ENCODE data around the gene SNX19.
A peak's percentile ranks its signal among the peaks of the same experiment; 100 is the strongest.
"Not testable (repeated sequence)": the region's sequence is repeated elsewhere in the genome, so short reads cannot be mapped to it uniquely, and the experiment has no call there.

Gene SNX19, protein sequence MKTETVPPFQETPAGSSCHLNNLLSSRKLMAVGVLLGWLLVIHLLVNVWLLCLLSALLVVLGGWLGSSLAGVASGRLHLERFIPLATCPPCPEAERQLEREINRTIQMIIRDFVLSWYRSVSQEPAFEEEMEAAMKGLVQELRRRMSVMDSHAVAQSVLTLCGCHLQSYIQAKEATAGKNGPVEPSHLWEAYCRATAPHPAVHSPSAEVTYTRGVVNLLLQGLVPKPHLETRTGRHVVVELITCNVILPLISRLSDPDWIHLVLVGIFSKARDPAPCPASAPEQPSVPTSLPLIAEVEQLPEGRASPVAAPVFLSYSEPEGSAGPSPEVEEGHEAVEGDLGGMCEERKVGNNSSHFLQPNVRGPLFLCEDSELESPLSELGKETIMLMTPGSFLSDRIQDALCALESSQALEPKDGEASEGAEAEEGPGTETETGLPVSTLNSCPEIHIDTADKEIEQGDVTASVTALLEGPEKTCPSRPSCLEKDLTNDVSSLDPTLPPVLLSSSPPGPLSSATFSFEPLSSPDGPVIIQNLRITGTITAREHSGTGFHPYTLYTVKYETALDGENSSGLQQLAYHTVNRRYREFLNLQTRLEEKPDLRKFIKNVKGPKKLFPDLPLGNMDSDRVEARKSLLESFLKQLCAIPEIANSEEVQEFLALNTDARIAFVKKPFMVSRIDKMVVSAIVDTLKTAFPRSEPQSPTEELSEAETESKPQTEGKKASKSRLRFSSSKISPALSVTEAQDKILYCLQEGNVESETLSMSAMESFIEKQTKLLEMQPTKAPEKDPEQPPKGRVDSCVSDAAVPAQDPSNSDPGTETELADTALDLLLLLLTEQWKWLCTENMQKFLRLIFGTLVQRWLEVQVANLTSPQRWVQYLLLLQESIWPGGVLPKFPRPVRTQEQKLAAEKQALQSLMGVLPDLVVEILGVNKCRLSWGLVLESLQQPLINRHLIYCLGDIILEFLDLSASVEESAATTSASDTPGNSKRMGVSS

DNA sequence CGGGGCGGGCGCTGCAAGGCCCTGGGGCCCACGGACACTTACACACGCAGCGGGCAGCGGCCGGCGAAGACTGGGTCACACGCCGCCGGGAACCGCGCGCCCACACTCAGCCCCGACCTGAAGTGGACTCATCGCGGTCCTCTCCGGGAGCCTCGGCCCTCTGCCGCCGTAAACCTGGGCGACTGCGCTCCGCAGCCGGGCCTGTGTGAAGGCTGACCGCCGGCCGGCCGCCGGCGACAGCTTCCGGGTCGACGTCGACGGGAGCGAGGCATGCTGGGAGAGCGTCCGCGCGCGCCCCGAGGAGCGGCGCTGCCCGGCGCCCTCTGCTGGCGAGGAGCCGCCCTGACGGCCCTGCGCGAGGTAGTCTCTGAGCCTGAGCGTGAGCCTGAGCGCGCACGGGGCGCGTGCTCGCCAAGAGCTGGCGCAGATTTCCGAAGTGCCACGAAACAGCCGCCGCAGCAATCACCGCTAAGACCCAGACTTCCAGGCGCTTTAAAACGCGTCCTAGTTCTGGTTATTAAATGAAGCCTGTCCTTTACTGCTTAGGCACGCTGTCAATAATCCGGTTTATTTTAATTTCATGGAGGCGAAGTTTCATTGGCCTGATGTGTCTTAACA, at the start of gene SNX19:
Gene SNX19 (minus strand): TSS at position 242 of the 618 bp plus-strand sequence. CDS start 540 bp downstream, outside the sequence.
- DNase-seq = peak; percentile 96

DNA sequence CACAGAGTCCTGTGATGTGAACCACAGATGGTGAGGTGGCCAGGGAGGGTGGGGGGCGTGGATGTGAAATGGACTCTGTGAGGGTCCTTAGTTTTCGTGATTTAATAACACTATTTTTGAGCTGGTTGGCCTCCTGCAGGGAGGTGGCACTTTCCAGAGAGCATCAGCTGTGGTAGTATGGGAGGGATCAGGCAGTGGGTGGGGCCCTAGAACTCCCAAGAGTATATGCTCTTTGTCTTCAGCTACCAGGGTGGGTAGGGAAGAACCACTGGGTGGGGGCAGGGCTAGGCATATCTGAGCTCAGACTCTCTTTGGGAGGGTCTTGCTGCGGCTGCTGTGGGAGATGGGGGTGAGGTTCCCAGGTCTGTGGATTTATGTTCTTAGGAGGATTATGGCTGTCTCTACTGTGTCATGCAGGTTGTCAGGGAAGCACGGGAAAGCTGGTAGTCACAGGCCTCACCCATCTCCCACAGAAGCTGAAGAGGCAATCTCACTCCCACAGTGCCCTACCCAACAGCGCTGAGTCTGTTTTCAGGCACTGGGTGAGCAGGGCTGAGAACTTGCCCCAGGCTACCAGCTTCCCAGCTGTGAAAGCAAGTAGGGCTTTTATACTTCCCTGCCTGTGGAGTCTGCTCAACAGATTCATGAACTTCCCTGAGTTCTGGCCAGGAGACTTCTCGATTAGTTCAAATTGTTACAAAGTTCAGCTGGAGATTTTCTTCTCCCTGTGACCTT, 47.9 kb upstream of the SNX19 start:
- no peak for DNase-seq

DNA sequence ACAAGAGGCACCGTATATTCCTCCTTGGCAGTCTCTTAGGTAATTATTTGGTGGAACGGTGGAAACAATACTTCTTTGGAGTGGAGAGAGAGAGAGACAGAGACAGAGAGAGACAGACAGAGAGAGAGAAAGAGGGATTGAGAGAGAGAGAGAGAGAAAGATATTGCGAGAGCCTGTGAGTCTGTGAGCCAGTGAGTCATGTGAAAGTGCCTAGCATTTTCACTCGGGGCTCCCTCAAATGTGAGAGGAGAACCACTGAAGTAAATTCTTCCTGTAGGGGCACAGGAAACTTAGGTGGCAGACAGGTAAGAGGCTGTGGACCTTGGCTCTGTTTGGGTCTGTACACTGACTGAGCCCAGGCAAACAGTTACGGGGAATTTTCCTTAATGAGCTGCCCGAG, 31.6 kb upstream of the SNX19 start:
- DNase-seq = no peak

DNA sequence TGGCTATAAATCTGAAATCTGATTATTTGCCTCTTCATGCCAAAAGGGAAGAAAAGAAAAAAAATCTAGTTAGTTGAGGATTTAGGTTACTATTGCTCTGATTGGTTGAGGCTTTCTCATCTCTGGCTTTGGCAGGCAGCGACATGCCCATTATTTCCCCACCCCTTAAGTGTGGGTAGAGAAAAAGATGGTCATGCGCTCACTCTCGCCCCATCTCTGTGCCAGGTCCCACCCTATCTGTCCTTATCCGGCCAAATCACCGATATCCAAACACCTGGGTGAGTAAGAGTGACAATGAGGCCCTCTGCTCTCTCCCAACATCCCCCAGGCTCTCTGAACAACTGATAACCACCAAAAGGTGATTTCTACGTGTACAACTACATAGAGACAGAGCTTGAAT, 31.2 kb upstream of the SNX19 start:
- no peak for DNase-seq

DNA sequence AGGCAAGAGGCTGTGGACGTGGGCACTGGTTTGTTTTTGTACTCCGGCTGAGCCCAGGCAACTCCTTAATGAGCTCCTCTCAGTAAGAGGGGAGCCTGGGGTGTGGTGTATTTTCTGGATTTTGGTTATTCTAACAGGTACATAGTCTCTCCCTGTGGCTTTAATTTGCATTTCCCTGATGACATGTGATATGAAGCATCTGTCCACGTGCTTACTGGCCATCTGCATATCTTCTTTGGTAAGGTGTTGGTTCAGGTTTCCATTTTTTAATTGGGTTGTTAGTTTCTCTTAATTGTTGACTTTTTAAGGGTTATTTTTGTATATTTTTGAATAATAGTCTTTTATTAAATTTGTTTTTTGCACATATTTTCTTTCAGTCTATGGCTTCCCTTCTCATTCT, 30.8 kb upstream of the SNX19 start:
- no peak for DNase-seq

DNA sequence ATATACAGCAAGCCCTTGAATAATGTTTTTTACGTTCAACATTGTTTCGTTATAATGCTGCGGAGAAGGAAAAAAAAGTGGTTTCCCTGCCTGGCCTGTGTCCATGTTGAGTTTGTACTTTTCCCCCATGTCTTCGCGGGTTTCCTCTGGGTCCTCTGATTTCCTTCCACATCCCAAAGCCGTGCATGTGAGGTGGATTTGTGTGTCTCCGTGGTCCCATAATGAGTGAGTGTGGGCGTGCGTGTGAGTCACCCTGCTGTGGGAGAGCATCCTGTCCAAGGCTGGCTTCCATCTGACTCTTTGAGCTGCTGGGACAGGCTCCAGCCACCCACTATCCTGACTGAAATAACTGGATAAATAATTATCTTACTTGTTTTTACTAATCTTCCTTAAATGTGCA, 29.6 kb upstream of the SNX19 start:
- no peak for DNase-seq

DNA sequence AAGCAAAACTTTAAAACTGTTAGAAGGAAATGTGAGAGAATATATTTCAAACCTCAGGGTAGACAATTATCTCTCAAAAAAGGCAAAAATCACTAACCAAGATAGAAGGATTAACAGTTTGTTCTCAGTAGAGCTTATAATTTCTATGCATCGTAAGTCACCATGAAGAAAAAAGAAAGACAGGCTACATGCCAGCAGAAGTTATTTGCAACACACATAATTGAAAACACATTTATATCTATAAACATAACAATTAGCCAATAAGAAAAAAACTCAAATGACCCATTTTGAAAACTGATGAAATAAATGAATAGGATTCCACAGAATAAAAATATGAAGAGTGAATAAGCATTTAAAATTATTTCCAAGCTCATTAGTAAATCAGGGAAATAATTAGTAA, 24.4 kb upstream of the SNX19 start:
- no peak for DNase-seq

DNA sequence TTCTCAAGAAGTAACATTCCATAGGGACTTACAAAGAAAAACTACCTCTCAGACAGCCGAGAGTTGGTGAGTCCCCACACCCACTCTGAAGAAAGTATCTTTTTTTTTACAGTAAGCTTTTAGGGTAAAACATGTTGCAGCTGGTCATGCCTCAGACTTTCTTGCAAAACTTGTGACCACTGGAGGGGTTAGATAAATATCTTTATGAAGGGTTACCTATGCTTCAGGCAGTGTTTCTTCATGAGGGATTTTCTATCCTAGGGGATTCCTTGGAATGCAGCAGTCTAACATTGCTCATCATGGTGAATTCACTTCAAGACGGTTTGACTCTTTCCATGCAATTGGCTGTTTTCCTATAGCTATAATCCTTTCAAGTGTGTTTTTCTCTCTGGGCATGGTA, 20.8 kb upstream of the SNX19 start:
- DNase-seq = no peak

DNA sequence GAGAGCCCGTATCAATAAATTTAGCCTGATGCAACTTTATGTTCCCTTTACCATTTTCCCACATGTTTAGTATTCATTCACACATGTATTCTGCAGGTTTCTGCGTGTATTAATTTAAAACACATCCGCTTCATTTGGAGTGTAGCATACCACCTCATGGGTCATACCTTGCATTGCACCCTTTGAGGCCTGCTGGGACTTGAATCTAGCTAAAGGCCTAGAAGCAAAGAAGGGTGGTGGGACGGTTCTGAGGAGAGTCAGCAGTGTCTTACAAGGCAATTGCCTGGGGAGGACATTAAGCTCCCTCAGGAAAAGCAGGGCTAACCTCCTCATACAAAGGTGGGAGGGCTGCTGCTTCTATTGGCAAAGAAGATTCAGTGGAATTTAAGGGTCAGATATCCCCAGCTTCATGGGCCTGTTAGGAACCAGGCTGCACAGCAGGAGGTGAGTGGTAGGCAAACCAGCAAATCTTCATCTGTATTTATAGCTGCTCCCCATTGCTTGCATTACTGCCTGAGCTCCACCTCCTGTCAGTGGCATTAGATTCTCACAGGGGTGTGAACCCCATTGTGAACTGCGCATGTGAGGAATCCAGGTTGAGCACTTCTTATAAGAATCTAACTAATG, 15.9 kb upstream of the SNX19 start:
- no peak for DNase-seq

DNA sequence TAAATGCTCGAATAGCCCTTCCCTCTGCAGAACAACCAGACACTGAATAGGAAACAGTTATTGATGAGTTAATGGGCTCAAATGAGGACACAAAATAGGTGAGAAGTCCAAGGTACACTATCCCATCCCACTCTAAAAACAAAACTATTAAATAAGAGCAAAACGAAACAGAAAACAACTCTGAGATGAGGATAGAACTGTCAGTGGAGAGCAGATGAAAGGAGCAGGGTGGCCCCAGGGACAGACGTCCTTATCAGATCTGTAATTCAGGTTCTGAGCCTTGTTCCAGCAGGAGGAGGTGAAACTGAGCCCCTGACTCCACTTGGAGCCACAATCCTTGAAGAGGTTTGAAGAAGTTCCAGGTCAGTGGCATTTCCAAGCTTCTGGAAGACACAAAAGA, 8.5 kb upstream of the SNX19 start:
- no peak for DNase-seq

DNA sequence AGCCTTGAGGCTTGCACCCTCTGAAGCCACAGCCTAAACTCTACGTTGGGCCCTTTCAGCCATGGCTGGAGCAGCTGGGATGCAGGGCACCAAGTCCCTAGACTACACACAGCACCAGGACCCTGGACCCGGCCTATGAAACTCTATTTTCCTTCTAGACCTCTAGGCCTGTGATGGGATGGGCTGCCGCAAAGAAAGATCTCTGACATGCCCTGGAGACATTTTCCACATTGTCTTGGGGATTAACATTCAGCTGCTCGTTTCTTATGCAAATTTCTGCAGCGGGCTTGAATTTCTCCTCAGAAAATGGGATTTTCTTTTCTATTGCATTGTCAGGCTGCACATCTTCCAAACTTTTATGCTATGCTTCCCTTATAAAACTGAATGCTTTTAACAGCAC, 4.3 kb upstream of the SNX19 start:
- not testable (repeated sequence) for DNase-seq

DNA sequence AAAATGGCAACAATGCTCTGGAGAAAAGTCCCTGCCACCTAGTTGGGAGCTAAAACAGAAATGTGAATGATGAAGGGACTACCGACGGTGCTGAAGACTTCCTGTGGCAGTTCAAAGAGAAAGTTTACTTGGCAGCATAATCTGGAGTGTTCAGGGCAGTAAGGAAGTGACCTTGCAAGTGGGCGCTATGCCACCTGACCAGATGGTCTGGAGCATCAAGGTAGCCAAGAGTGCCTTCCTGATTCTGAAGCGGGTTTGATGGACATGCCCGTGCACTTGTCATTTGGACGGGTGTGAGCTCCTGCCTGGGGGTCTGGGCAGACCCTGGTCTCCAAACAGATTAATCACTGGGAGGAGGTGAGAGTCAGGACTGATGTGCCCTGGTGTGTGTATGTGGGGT, 1.8 kb upstream of the SNX19 start:
- no peak for DNase-seq

DNA sequence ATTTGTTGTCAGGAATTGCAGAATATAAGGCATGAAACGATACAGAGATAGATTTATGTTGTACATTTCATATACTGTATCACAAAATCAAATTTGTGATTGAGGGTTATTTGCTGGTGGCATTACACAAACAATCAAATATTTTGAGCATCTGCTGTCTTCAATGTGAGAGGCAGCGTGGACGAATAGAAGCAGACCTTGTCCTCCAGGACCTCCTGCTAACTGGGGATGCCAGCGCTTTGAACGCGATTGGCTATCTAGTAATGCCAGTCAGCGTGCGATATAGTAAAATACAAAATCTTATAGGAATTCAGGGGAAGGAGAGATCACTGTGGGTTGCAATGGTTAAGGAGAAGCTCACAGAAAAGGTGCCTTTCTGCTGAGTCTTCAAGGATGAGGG, 631 bp upstream of the SNX19 start:
- no peak for DNase-seq

DNA sequence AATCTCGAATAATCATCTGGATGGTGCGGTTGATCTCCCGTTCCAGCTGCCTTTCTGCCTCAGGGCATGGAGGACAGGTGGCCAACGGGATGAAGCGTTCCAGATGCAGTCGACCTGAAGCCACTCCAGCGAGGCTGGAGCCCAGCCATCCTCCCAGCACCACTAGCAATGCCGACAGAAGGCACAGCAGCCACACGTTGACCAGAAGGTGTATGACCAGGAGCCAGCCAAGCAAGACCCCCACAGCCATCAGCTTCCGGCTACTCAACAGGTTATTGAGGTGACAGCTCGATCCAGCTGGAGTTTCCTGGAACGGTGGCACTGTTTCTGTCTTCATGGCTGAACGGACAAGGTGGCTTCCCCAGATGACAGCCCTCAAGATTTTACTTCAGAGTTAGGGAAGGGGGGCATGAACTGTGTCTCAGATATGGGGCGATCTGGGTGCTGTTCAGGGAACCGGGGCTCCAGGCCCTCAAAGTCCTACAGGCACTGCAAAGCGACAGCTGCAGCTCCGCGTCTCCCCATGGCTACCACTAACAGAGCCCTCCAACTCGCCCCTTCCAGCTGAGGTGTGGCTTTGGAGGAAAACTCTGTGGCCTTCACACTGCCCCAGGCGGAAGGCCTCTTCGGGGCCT, 559 bp downstream of the SNX19 start:
- no peak for DNase-seq

DNA sequence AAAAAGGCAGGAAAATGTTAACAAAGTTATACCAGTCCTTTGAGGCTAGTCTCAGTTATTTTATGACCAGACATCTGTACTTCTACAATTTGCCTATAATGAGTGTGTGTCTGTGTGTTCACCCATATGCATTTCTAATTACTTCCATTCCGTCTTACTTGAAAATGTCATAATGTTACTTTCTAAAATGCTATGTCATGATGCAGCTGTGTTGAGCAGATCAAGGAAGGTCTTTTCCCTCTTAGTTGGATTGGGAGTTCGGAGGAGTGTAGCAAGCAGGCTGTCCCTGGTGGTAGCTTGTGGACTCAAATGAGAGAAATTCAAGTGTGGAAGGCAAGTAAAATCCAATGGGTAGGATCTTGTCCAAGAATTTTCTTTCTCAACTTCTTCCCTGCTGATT, 3.0 kb downstream of the SNX19 start:
- DNase-seq = no peak

DNA sequence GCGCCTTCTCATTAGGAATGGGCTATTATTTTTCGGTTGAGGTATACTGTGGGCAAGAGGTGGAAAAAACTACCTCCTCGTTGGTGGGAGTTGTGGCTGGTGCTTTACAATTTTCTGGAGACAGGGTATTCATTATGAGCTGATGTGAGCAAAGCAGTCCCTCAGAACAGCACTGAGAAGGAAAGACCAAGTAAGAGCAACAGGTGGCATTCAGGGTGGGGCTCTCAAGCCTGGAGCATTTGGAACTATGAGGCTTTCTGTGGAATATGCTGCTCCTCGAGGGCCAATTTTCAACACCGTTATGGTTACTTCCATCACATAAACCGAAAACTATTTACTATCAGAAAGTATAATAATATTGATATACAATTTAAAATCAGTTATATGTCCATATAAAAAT, 3.7 kb downstream of the SNX19 start:
- DNase-seq = no peak

DNA sequence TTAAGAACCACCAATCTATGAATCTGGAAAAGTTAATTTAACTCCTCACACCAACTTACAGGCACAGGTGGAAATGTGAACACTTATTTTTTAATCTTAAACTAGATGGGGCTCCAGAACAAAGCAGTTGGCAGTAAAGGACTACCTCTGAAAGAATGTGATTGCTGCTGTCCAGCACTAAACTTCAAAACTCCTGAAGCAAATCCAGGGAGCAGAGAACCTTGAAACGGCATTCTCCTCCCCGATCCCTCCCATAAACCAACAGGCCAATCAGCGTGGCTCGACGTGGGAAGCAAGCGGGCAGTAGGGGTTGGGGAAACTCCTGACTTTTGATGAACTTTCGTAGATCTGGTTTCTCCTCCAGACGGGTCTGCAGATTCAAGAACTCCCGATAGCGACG, 5.0 kb downstream of the SNX19 start:
- DNase-seq = no peak

DNA sequence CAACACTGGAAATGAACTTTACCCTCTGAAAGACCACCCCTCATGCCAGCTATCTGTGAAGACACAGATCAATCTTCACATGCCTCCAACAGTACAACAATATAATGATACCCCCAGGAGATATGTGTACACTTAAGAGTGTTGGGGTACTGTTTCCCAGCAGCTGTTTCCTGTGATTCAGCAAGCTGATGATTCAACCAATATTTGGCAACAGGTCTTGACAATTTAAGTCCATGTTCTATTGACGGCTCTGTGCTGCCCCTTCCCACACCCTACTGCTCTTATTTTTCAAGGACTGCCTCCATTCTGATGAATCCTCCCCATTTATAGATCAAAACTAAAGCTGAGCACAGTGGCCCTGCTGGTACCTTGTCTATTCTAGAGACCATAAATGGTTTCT, 6.6 kb downstream of the SNX19 start:
- peak; percentile 6 for DNase-seq

DNA sequence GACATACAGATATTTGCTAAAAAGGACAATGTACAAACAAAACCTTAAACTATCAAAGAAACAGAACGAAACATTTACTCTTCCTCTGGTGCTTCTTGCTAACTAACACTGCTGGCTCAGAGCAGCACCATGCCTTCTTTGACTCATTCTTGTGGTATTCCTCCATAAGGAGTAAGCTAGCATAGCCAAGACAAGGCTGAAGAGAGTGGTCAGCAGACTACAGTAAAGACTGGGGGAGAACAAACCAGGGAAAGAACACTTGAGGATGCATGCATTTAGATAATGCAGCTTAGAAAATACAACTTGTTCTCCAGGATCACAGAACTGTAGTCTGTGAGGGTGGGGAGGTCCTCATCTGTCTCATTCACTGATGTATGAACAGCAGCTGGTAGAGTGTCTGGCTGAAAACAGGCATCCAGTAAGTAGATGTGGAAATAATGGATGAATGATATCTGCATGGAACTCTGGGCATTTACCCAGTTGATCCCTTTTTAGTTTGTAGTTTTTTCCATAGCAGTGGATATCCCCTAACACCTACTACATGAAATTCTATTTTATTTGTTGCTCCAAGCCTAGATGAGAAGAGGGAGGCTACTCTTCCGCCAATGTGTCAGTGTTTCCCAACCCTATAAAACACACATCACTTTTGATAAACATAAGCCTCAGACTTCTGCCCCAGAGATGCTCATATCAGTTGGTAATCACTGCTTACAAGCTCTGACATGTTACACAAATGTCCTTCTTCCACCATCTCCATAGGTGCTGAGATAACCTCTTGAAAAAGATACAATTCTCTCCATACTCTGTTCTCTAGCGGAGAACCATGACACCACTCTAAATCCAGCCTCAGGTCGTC, 7.3 kb downstream of the SNX19 start:
- DNase-seq = no peak

DNA sequence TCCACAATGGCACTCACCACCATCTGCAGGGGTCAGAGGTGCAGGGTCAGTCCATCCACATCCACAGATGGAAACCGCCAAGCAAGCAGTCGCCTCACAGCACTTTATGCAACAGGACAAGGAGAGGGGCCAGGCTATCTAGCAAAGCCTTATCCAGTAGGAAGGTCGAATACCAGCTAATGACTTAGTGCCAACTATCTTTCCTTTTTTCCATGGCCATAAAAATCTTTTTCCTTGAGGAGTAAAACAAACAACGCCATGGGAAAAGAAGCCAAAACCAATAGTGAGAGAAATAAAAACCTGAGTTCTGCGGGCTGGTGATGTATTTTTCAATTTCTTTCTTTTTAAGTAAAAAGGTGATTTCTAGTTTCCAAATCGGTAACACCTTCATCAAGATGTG, 8.2 kb downstream of the SNX19 start:
- no peak for DNase-seq

DNA sequence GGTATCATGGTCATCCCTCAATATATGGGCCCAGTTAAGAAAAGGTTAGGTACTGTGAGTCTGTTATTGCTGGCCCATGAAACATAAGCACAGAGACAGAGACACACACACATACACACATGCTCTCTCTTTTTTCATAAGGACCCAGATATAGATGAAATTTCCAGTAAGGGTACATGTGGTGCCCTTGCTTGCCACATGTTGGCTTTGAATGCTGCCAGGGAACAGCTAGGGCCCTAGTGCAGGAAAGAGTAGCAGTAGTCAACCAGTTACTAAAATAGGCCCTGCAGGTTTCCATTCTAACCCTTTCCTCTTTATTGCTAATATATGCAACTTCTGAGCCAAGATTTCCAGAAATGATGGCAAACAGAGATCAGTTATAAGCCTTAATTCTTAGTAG, 9.1 kb downstream of the SNX19 start:
- DNase-seq = no peak
